Ureter (tissue), 1 donor: ENCODE data around the gene HAND1. TPM values are rescaled to one million over a fixed set of nuclear protein-coding genes. Genes with fewer than 3 reads are reported as not detected.

Experiments used
- DNase-seq: peaks from one replicate; pipeline ENCODE4 v3.0.0-alpha.2; 2020; ENCODE audit warnings: low spot score
- total RNA-seq: library from RNA; stranded (reverse); gene quantifications from one replicate; pipeline ENCODE4 v1.2.4, GENCODE V29; 2023
- donor health status: DM: yes; HTN: yes; CAD: no.

HAND1 gene
- total RNA-seq, 1 donor from 2014 or later: not detected

GRCh38 chr5:154506049-154506715 lies 28.2 kb upstream of the HAND1 start:
- DNase-seq: no peak

- DNase-seq: no peak
Measured at GRCh38 chr5:154505567-154505966, 27.5 kb upstream of the HAND1 start.

- DNase-seq: no peak
Measured at GRCh38 chr5:154503698-154504039, 25.6 kb upstream of the HAND1 start.

GRCh38 chr5:154502180-154502579 lies 24.2 kb upstream of the HAND1 start:
- no peak for DNase-seq

GRCh38 chr5:154501566-154501965 lies 23.5 kb upstream of the HAND1 start:
- no peak for DNase-seq

- no peak for DNase-seq
Measured at GRCh38 chr5:154498994-154499393, 21.0 kb upstream of the HAND1 start.

GRCh38 chr5:154498591-154498990 lies 20.6 kb upstream of the HAND1 start:
- DNase-seq: no peak

GRCh38 chr5:154494036-154494435 lies 16.0 kb upstream of the HAND1 start:
- no peak for DNase-seq

- DNase-seq: no peak
Measured at GRCh38 chr5:154493274-154493673, 15.2 kb upstream of the HAND1 start.

- DNase-seq: no peak
Measured at GRCh38 chr5:154491941-154492340, 13.9 kb upstream of the HAND1 start.

- no peak for DNase-seq
Measured at GRCh38 chr5:154487541-154487940, 9.5 kb upstream of the HAND1 start.

- DNase-seq: no peak
Measured at GRCh38 chr5:154486427-154486866, 8.4 kb upstream of the HAND1 start.

- no peak for DNase-seq
Measured at GRCh38 chr5:154485850-154486426, 7.9 kb upstream of the HAND1 start.

GRCh38 chr5:154485096-154485491 lies 7.1 kb upstream of the HAND1 start:
- no peak for DNase-seq

GRCh38 chr5:154484393-154485095 lies 6.5 kb upstream of the HAND1 start:
- no peak for DNase-seq

GRCh38 chr5:154483654-154484392 lies 5.8 kb upstream of the HAND1 start:
- no peak for DNase-seq

- DNase-seq: no peak
Measured at GRCh38 chr5:154482528-154483449, 4.8 kb upstream of the HAND1 start.

GRCh38 chr5:154481584-154482381 lies 3.8 kb upstream of the HAND1 start:
- DNase-seq: no peak

GRCh38 chr5:154480847-154481246 lies 2.8 kb upstream of the HAND1 start:
- DNase-seq: no peak

- no peak for DNase-seq
Measured at GRCh38 chr5:154479944-154480750, 2.1 kb upstream of the HAND1 start.
